Measurements from ENCODE around the gene NOS1. TPM values are rescaled to one million over a fixed set of nuclear protein-coding genes. Genes with fewer than 3 reads are reported as not detected.
"Not testable (repeated sequence)": the region's sequence is repeated elsewhere in the genome, so short reads cannot be mapped to it uniquely, and the experiment has no call there.

NOS1 gene
- total RNA-seq, 3 donors from 2014 or later: under 0.01 to 0.16 TPM; not detected in 1

- no peaks in the 10 kb centered on the region for H3K36me3 ChIP-seq
- no peak for DNase-seq (ENCODE audit: low spot score in 2 of 2)
- H3K27me3 ChIP-seq: no peaks in the 10 kb centered on the region
- peaks cover 0 to 5% of the 10 kb centered on the region in 2 donors for H3K4me1 ChIP-seq
- intact Hi-C loops (cut with DNase I; ENCODE audit: low total_unique reads): no loop called here
- no peaks in the 10 kb centered on the region for H3K9me3 ChIP-seq
- no peak for TF ChIP-seq CTCF (IDR thresholded peaks at IDR 0.05)
- no peak for TF ChIP-seq POLR2A (IDR thresholded peaks at IDR 0.05)
- no peak for TF ChIP-seq POLR2AphosphoS5 (IDR thresholded peaks at IDR 0.05)
- H3K4me3 ChIP-seq: no peak overlapping the region
- no peak overlapping the region for H3K27ac ChIP-seq
Observed at GRCh38 chr12:117193903-117194302, 167.5 kb downstream of the NOS1 start.

GRCh38 chr12:117192581-117192980 lies 168.8 kb downstream of the NOS1 start:
- DNase-seq (ENCODE audit: low spot score in 2 of 2); H3K9me3 ChIP-seq; H3K4me3 ChIP-seq; H3K4me1 ChIP-seq; H3K27me3 ChIP-seq; H3K27ac ChIP-seq; intact Hi-C loops (cut with DNase I; ENCODE audit: low total_unique reads); H3K36me3 ChIP-seq: not testable (repeated sequence)

- Histone ChIP-seq H3K36me3 (no peaks in the 10 kb centered on the region), H3K27me3 (no peaks in the 10 kb centered on the region), H3K27ac (no peak overlapping the region), H3K4me1 (peaks cover 0 to 7% of the 10 kb centered on the region in 2 donors), H3K9me3 (no peaks in the 10 kb centered on the region), H3K4me3 (no peak overlapping the region)
- DNase-seq (ENCODE audit: low spot score in 2 of 2): no peak
- intact Hi-C loops (cut with DNase I; ENCODE audit: low total_unique reads): no loop called here
- TF ChIP-seq CTCF (IDR thresholded peaks at IDR 0.05): no peak
- no peak for TF ChIP-seq POLR2A (IDR thresholded peaks at IDR 0.05)
- no peak for TF ChIP-seq POLR2AphosphoS5 (IDR thresholded peaks at IDR 0.05)
Observed at GRCh38 chr12:117192057-117192456, 169.4 kb downstream of the NOS1 start.

- TF ChIP-seq CTCF (IDR thresholded peaks at IDR 0.05): peak in 1 of 3 donors; percentile 19
- peak; percentile 68 to 91 (median 74) for TF ChIP-seq POLR2AphosphoS5 (IDR thresholded peaks at IDR 0.05)
- TF ChIP-seq POLR2A (IDR thresholded peaks at IDR 0.05): peak; percentile 78
- Histone ChIP-seq H3K27ac (peak within 1 kb of the TSS; percentile 77 to 89), H3K9me3 (no peaks in the 10 kb centered on the region), H3K36me3 (no peaks in the 10 kb centered on the region), H3K4me1 (peaks cover 0 to 7% of the 10 kb centered on the region in 2 donors), H3K4me3 (peak within 1 kb of the TSS; percentile 74 to 99 (median 87)), H3K27me3 (no peaks in the 10 kb centered on the region)
- peak; percentile 88 to 90 for DNase-seq (ENCODE audit: low spot score in 2 of 2)
- intact Hi-C loops (cut with DNase I; ENCODE audit: low total_unique reads): loop anchor here (1.0 kb wide), 1 partner anchor 9 kb away; no protein-coding TSS in a partner anchor
Observed at GRCh38 chr12:117190210-117190781, 171.1 kb downstream of the NOS1 start, which contains the start of gene FBXO21. FBXO21 (minus strand) TSS chr12:117190470; CDS start chr12:117190456, 14 bp downstream.

- Histone ChIP-seq H3K9me3 (no peaks in the 10 kb centered on the region), H3K36me3 (no peaks in the 10 kb centered on the region), H3K27ac (peak overlapping the region; percentile 77 to 89), H3K4me3 (peak overlapping the region; percentile 74 to 99 (median 87)), H3K4me1 (peaks cover 0 to 7% of the 10 kb centered on the region in 2 donors), H3K27me3 (no peaks in the 10 kb centered on the region)
- no peak for TF ChIP-seq CTCF (IDR thresholded peaks at IDR 0.05)
- TF ChIP-seq POLR2AphosphoS5 (IDR thresholded peaks at IDR 0.05): no peak
- no peak for TF ChIP-seq POLR2A (IDR thresholded peaks at IDR 0.05)
- DNase-seq (ENCODE audit: low spot score in 2 of 2): no peak
- intact Hi-C loops (cut with DNase I; ENCODE audit: low total_unique reads): loop anchor here (1.0 kb wide), 1 partner anchor 8 kb away; no protein-coding TSS in a partner anchor
Observed at GRCh38 chr12:117189725-117190209, 171.7 kb downstream of the NOS1 start.

All from breast epithelium (tissue), 4 donors.